Stomach (tissue), 9 donors: ENCODE results near the gene LRRN3. TPM values are rescaled to one million over a fixed set of nuclear protein-coding genes. Genes with fewer than 3 reads are reported as not detected.

Experiments used
- DNase-seq, 2 donors: peaks; one replicate each; pipeline versions ENCODE4 v3.0.0 to v3.0.0-alpha.2; 2013 to 2019
- H3K27ac ChIP-seq, 5 donors: fragments of 200-600 bp in 4 of 5; sonication (generic) in 4 of 5; one replicate each; pipeline ENCODE4 v1.5.1; 2013 to 2019; ENCODE audit warnings: mild to moderate bottlenecking in 1 of 5, moderate library complexity in 1 of 5
- H3K27me3 ChIP-seq, 3 donors: fragments of 200-600 bp; sonication (generic); one replicate each; pipeline ENCODE4 v1.5.1; 2017 to 2019; ENCODE audit warnings: mixed run types in 1 of 3
- H3K36me3 ChIP-seq, 4 donors: fragments of 200-600 bp; sonication (generic); 1 replicate in 3 of 4; 2 replicates in 1 of 4; pipeline ENCODE4 v1.5.1; 2016 to 2019
- H3K4me1 ChIP-seq, 4 donors: fragments of 200-600 bp; sonication (generic); one replicate each; pipeline ENCODE4 v1.5.1; 2016 to 2019
- H3K4me3 ChIP-seq, 4 donors: fragments of 200-600 bp; sonication (generic) in 3 of 4; one replicate each; pipeline ENCODE4 v1.5.1; 2016 to 2019; ENCODE audit warnings: mild to moderate bottlenecking in 1 of 4
- H3K9me3 ChIP-seq, 4 donors: fragments of 200-600 bp; sonication (generic); one replicate each; pipeline ENCODE4 v1.5.1; 2016 to 2019
- CTCF ChIP-seq, 7 experiments: fragments of 450-650 bp in 4 of 7; fragments of 200-600 bp in 3 of 7; sonication (generic) in 3 of 7; IDR thresholded peaks; one replicate each; pipeline ENCODE4 v1.5.1; 2016 to 2019; ENCODE audit warnings: antibody characterized with exemption in 7 of 7, control low read depth in 2 of 7, mild to moderate bottlenecking in 1 of 7
- EP300 ChIP-seq: sonication (generic); formaldehyde crosslinking; IDR thresholded peaks from one replicate; pipeline ENCODE4 v1.6.1; 2017; ENCODE audit warnings: antibody characterized with exemption
- POLR2A ChIP-seq, 4 donors: fragments of 450-650 bp; IDR thresholded peaks; one replicate each; pipeline ENCODE4 v1.6.1; 2016; ENCODE audit warnings: antibody characterized with exemption in 4 of 4, control low read depth in 2 of 4, mild to moderate bottlenecking in 1 of 4, moderate library complexity in 1 of 4
- POLR2AphosphoS5 ChIP-seq, 3 donors: sonication (generic); formaldehyde crosslinking; IDR thresholded peaks; one replicate each; pipeline ENCODE4 v1.6.1; 2016; ENCODE audit warnings: antibody characterized with exemption in 3 of 3
- WGBS, 5 donors: extraction: QIAGEN DNeasy Blood & Tissue Kit in 3 of 5; methylation state at CpG; one replicate each; pipeline versions ENCODE4 v1.1.5 to v1.1.7; 2013 to 2018; 5-methylcytosine and 5-hydroxymethylcytosine counted together
- intact Hi-C: fragments of 100-400 bp; cut with DNase I; formaldehyde crosslinking; loops from one replicate; pipeline ENCODE4 v1.15.1; 2023; ENCODE audit warnings: low total_unique reads
- polyA plus RNA-seq, 3 donors: library from polyadenylated mRNA; stranded (reverse); fragments of 200-250 nt; gene quantifications; one replicate each; pipeline ENCODE4 v1.2.3, GENCODE V29; 2013
- total RNA-seq, 5 donors: library from RNA; depleted of rRNA; stranded (reverse); fragments of >200 nt; gene quantifications; one replicate each; pipeline versions ENCODE4 v1.1.0 to v1.2.3, GENCODE V29; 2014 to 2016
- donor health status: healthy with polysubstance abuse.
- donor health status: Bipolar disorder and iron deficiency.
- donor health status: healthy.

Gene LRRN3
- total and polyA plus RNA-seq, 8 donors = 0.33 to 4.4 (median 0.61) TPM; not detected in 5

- H3K27ac ChIP-seq = no peak overlapping the region
- WGBS, 5 donors = 53 to 72% (median 71%) methylated on average over 3 of the region's 3 CpGs
- DNase-seq = no peak
- no peaks in the 10 kb centered on the region for H3K9me3 ChIP-seq
- no peaks in the 10 kb centered on the region for H3K36me3 ChIP-seq
- H3K4me3 ChIP-seq = no peak overlapping the region
- intact Hi-C loops = no loop called here
- peaks cover 0 to 18% (median 6%) of the 10 kb centered on the region in 4 donors for H3K4me1 ChIP-seq
- TF ChIP-seq EP300 (no peak), POLR2A (IDR thresholded peaks at IDR 0.05) (no peak), CTCF (IDR thresholded peaks at IDR 0.05) (no peak)
- no peaks in the 10 kb centered on the region for H3K27me3 ChIP-seq
These were observed 17.6 kb downstream of the LRRN3 start for GRCh38 chr7:111108496-111108895.

- WGBS, 5 donors = 58 to 82% (median 76%) methylated on average over 2 of the region's 2 CpGs
- no peak for TF ChIP-seq POLR2AphosphoS5 (IDR thresholded peaks at IDR 0.05)
- TF ChIP-seq EP300 = no peak
- TF ChIP-seq CTCF (IDR thresholded peaks at IDR 0.05) = no peak
- TF ChIP-seq POLR2A (IDR thresholded peaks at IDR 0.05) = no peak
These were observed 21.5 kb downstream of the LRRN3 start for GRCh38 chr7:111112439-111112838.

GRCh38 chr7:111113263-111114017 lies 22.5 kb downstream of the LRRN3 start:
- intact Hi-C loops = no loop called here
- H3K4me3 ChIP-seq = no peak overlapping the region
- H3K36me3 ChIP-seq = no peaks in the 10 kb centered on the region
- peaks cover 0 to 10% (median 1%) of the 10 kb centered on the region in 4 donors for H3K4me1 ChIP-seq
- WGBS, 5 donors = 68 to 85% (median 77%) methylated on average over 1 of the region's 1 CpG
- no peak for DNase-seq
- TF ChIP-seq POLR2A (IDR thresholded peaks at IDR 0.05) = no peak
- TF ChIP-seq CTCF (IDR thresholded peaks at IDR 0.05) = no peak
- no peak for TF ChIP-seq POLR2AphosphoS5 (IDR thresholded peaks at IDR 0.05)
- no peak for TF ChIP-seq EP300
- no peaks in the 10 kb centered on the region for H3K9me3 ChIP-seq
- H3K27me3 ChIP-seq = no peaks in the 10 kb centered on the region
- no peak overlapping the region for H3K27ac ChIP-seq

More at GRCh38 chr7:111112439-111112838, 21.5 kb downstream of the LRRN3 start:
- intact Hi-C loops = no loop called here
- DNase-seq = no peak
- Histone ChIP-seq H3K36me3 (no peaks in the 10 kb centered on the region), H3K4me3 (no peak overlapping the region), H3K4me1 (peaks cover 0 to 16% (median 6%) of the 10 kb centered on the region in 4 donors), H3K27ac (no peak overlapping the region), H3K27me3 (no peaks in the 10 kb centered on the region), H3K9me3 (no peaks in the 10 kb centered on the region)

- no peak overlapping the region for H3K27ac ChIP-seq
- intact Hi-C loops = no loop called here
- peaks cover 0 to 4% (median 0%) of the 10 kb centered on the region in 4 donors for H3K4me1 ChIP-seq
- no peak for TF ChIP-seq POLR2A (IDR thresholded peaks at IDR 0.05)
- no peak for TF ChIP-seq POLR2AphosphoS5 (IDR thresholded peaks at IDR 0.05)
- TF ChIP-seq EP300 = no peak
- no peak for TF ChIP-seq CTCF (IDR thresholded peaks at IDR 0.05)
- H3K4me3 ChIP-seq = no peak overlapping the region
- H3K27me3 ChIP-seq = no peaks in the 10 kb centered on the region
- 95 to 100% (median 97%) methylated on average over 2 of the region's 2 CpGs for WGBS, 5 donors
- H3K9me3 ChIP-seq = no peaks in the 10 kb centered on the region
- no peak for DNase-seq
- H3K36me3 ChIP-seq = no peaks in the 10 kb centered on the region
These were observed 25.0 kb downstream of the LRRN3 start for GRCh38 chr7:111115966-111116365.
